Stimulated activated CD8-positive, alpha-beta memory T cell treated with anti-CD3 and anti-CD28 coated beads, Interleukin-4, amount 100 ng/mL, for 48 hours (primary cell): ENCODE results near the gene SRA1.

ENCODE experiments used
- DNase-seq: peaks from one replicate; pipeline ENCODE4 v3.0.0-alpha.2; 2020

Gene SRA1

GRCh38 chr5:140549237-140550144 lies 7.8 kb downstream of the SRA1 start:
- DNase-seq: peak; percentile 19

DNA sequence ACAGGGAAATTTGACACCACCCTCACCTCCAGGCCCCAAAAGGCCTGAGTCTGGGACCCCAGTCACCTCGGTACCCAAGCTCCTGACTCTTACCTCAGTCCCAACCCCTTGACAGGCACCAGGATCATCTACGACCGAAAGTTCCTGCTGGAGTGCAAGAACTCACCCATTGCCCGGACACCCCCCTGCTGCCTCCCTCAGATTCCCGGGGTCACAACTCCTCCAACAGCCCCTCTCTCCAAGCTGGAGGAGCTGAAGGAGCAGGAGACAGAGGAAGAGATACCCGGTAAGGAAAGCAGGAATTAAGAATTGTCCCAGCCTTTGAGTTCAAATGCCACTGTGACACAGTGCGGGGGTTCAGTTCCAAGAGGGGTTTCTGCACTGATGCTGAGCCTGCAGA lies 8.5 kb downstream of the SRA1 start:
- DNase-seq: peak; percentile 23

GRCh38 chr5:140548300-140548688 lies 9.0 kb downstream of the SRA1 start:
- DNase-seq: no peak

DNA sequence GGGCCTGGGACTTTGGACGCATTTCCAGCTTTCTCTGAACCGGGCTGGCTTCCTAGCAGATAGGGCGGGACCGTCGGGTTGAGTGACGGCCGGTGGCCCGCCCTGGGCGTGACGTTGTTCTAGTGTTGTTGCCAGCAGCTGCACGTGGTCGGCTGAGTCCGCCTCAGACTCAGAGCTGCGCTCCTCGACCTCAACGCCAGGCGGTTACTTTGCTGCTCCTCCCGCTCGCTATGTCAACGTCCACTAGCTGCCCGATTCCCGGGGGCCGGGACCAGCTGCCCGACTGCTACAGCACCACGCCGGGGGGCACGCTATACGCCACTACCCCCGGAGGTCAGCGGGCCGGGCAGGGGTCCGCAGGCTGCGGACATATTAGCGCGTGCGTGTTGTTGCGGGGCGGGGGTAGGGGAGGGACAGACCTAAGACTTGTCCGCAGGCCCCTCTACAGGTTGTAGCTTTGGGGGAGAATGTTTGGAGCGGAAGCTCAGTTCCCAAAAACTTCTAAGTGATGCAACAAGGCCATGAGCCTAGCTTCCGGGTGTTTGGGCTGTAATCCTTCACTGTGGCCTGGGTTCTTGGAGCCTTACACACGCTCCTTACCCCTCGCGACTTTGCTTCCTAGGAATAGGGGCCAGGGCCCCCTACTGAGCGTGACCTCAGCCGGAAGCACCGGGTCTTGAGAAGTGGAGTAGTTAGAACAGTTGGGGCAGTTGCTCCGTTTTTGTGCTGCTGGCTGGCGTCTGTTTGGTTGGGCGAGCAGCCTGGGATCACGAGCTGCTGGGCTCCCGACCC lies 9.6 kb downstream of the SRA1 start, which contains the start of gene EIF4EBP3:
EIF4EBP3 (plus strand) TSS at position 155 of the 792 bp plus-strand sequence; CDS start at position 231, 76 bp downstream.
- DNase-seq: peak; percentile 89

DNA sequence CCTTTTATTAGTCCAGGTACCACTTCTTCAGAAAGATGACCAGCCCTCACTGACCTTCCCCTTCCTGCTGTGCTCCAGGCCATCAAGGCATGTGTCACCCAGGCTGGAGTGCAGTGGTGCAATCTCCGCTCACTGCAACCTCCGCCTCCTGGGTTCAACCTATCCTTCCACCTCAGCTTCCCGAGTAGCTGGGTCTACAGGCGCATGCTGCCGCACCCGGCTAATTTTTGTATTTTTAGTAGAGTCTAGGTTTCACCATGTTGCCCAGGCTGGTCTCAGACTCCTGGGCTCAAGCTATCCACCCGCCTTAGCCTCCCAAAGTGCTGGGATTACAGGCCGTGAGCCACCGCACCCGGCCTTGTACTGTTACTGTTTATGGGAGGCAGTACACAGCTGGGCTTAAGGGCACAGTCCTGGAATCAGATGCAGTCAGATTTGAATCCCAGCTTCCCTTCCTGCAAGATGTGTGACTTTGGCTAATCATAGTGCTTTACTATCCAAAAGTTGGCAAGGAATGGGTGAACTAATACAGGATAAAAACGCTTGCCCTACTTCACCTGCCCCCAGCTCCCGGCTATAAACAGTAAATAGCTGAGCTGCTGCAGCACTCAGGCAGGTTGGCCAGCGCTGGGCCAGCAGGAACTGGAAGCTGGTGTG lies 10.3 kb downstream of the SRA1 start:
- DNase-seq: no peak

DNA sequence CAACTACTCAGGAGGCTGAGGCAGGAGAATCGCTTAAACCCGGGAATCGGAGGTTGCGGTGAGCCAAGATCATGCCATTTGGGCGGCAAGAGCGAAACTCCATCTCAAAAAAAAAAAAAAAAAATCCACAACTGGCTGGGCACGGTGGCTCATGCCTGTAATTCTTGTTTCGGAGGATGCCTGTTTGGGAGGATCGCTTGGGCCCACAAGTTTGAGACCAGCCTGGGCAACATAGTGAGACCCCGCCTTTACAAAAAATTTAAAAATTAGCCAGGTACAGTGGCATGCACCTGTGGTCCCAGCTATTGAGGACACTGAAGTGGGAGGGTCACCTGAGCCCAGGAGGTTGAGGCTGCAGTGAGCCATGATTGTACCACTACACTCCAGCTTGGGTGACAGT lies 11.7 kb downstream of the SRA1 start:
- DNase-seq: no peak

GRCh38 chr5:140544986-140545385 lies 12.3 kb downstream of the SRA1 start:
- no peak for DNase-seq

DNA sequence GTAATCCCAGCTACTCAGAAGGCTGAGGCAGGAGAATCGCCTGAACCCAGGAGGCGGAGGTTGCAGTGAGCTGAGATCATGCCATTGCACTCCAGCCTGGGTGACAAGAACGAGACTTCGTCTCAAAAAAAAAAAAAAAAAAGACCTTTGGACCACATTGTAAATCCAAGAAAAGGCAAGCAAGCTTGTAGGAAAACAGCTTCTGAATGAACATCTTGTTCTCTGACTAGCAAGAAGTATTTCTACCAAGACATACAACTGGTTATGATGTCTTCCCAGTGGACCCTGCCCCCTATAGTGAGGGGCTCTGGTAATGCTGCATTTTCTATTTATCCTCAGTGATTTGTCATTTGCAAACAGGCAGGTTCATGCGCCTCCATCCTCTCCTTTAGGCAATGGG lies 14.3 kb downstream of the SRA1 start:
- DNase-seq: no peak

DNA sequence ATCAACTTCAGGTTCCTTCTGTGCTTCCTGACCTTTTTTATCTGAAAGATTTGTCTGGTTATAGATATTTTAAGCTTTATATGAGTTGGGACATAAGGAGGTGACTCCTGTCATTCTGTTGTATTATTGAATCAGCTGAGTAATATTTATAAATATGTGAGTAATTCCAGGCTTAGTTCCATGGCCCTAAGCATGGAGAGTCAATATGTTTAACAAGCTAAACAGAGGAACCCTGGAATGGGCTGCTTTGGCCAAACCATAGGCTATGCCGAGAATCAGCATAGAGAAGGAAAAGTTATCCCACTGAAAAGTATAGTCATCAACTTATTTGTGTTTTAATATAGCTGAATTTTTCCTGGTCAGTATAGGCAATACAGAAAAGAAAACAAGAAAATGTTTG lies 17.0 kb downstream of the SRA1 start:
- DNase-seq: no peak

DNA sequence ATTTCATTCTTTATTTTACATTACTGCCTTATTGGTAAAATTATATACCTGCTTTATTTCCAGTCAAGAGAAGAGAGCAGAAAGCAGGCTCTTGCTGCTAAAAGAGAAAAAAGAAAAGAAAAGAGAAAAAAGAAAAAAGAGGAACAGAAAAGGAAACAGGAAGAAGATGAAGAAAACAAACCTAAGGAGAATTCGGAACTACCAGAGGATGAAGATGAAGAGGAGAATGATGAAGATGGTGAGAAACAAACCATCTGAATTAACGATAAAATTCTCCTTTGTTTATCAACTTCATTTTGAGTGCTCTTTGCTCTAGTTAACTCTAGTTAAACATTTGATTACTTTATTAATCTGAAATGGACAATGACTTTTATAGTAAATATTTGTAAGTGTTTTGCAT lies 33.3 kb downstream of the SRA1 start:
- no peak for DNase-seq

- no peak for DNase-seq
These were observed 44.1 kb downstream of the SRA1 start for GRCh38 chr5:140513124-140513523.

GRCh38 chr5:140509898-140510297 lies 47.4 kb downstream of the SRA1 start:
- DNase-seq: no peak

- DNase-seq: no peak
These were observed 54.4 kb downstream of the SRA1 start for GRCh38 chr5:140502834-140503233.
